CD14-positive monocyte (primary cell): ENCODE data around the gene LTBP2. TPM values are rescaled to one million over a fixed set of nuclear protein-coding genes. Genes with fewer than 3 reads are reported as not detected.
A peak's percentile ranks its signal among the peaks of the same experiment; 100 is the strongest.

ENCODE experiments used
- DNase-seq, 3 donors: peaks; one replicate each; pipeline ENCODE4 v3.0.0-alpha.2; 2011 to 2022
- H2AFZ ChIP-seq: 2 replicates; pipeline ENCODE4 v1.6.0; 2012; ENCODE audit warnings: mild to moderate bottlenecking, low read depth, low read length, inconsistent platforms; ENCODE audit not compliant: insufficient read depth, poor library complexity, severe bottlenecking
- H3K27ac ChIP-seq, 2 donors: 1 replicate in 1 of 2; 2 replicates in 1 of 2; pipeline ENCODE4 v1.5.1; 2012 to 2013; ENCODE audit warnings: low read length in 2 of 2, control low read depth in 1 of 2, inconsistent platforms in 1 of 2, low read depth in 1 of 2, mild to moderate bottlenecking in 1 of 2
- H3K27me3 ChIP-seq, 2 donors: one replicate each; pipeline versions ENCODE4 v1.6.0 to v1.6.1; 2011 to 2013; ENCODE audit warnings: low read length in 2 of 2; ENCODE audit not compliant: control insufficient read depth in 2 of 2, insufficient read depth in 2 of 2
- H3K36me3 ChIP-seq, 2 donors: replicated peaks in 1 of 2; 1 replicate in 1 of 2; 2 replicates in 1 of 2; pipeline versions ENCODE4 v1.5.1 to v1.6.1; 2012 to 2013; ENCODE audit warnings: low read length in 2 of 2, control low read depth in 1 of 2, inconsistent platforms in 1 of 2, mild to moderate bottlenecking in 1 of 2; ENCODE audit not compliant: insufficient read depth in 2 of 2, control insufficient read depth in 1 of 2
- H3K4me1 ChIP-seq, 2 donors: 1 replicate in 1 of 2; 2 replicates in 1 of 2; pipeline versions ENCODE4 v1.5.1 to v1.6.1; 2012 to 2013; ENCODE audit warnings: low read length in 2 of 2, control low read depth in 1 of 2, inconsistent platforms in 1 of 2, mild to moderate bottlenecking in 1 of 2, moderate library complexity in 1 of 2; ENCODE audit not compliant: insufficient read depth in 2 of 2, control insufficient read depth in 1 of 2
- H3K4me2 ChIP-seq: replicated peaks from 2 replicates; pipeline ENCODE3; 2012; ENCODE audit warnings: low read length, moderate library complexity, mild to moderate bottlenecking; ENCODE audit not compliant: poor library complexity, severe bottlenecking; ENCODE audit errors: extremely low read depth
- H3K4me3 ChIP-seq, 3 experiments: fragments of 200-600 bp in 1 of 3; sonication (generic) in 1 of 3; replicated peaks in 1 of 3; 1 replicate in 2 of 3; 2 replicates in 1 of 3; pipeline ENCODE4 v1.5.1; 2011 to 2013; ENCODE audit warnings: low read length in 3 of 3, mild to moderate bottlenecking in 3 of 3, control low read depth in 2 of 3, low read depth in 2 of 3, inconsistent platforms in 1 of 3, moderate library complexity in 1 of 3
- H3K79me2 ChIP-seq: 2 replicates; pipeline ENCODE4 v1.6.0; 2012; ENCODE audit warnings: mild to moderate bottlenecking, control low read depth, inconsistent platforms, low read length, moderate library complexity; ENCODE audit not compliant: insufficient read depth
- H3K9ac ChIP-seq: 2 replicates; pipeline ENCODE4 v1.6.0; 2017; ENCODE audit warnings: low read length, mild to moderate bottlenecking; ENCODE audit not compliant: insufficient read depth, poor library complexity, severe bottlenecking
- H3K9me3 ChIP-seq, 2 donors: replicated peaks in 1 of 2; 1 replicate in 1 of 2; 2 replicates in 1 of 2; pipeline versions ENCODE4 v1.5.1 to v1.6.1; 2012 to 2013; ENCODE audit warnings: low read length in 2 of 2, control low read depth in 1 of 2; ENCODE audit not compliant: control insufficient read depth in 1 of 2, insufficient read depth in 1 of 2
- H4K20me1 ChIP-seq: 2 replicates; pipeline ENCODE4 v1.6.0; 2012; ENCODE audit warnings: mild to moderate bottlenecking, low read length, control low read depth, moderate library complexity; ENCODE audit not compliant: insufficient read depth
- H3K27ac Mint-ChIP-seq, 7 donors: one replicate each; pipeline ENCODE4 v1.8.0; 2020; ENCODE audit warnings: mild to moderate bottlenecking in 7 of 7, mixed read lengths in 7 of 7, moderate library complexity in 6 of 7, inconsistent platforms in 2 of 7
- H3K27me3 Mint-ChIP-seq, 3 donors: one replicate each; pipeline ENCODE4 v1.8.0; 2021 to 2022; ENCODE audit warnings: low read depth in 3 of 3, mild to moderate bottlenecking in 3 of 3, mixed read lengths in 3 of 3, moderate library complexity in 3 of 3, inconsistent platforms in 1 of 3
- H3K36me3 Mint-ChIP-seq, 2 donors: one replicate each; pipeline ENCODE4 v1.8.0; 2020; ENCODE audit warnings: mixed read lengths in 2 of 2, inconsistent platforms in 1 of 2, mild to moderate bottlenecking in 1 of 2
- H3K4me1 Mint-ChIP-seq: one replicate; pipeline ENCODE4 v1.8.0; 2020; ENCODE audit warnings: mild to moderate bottlenecking, mixed read lengths
- H3K4me3 Mint-ChIP-seq, 2 donors: one replicate each; pipeline ENCODE4 v1.8.0; 2020; ENCODE audit warnings: mild to moderate bottlenecking in 2 of 2, mixed read lengths in 2 of 2, moderate library complexity in 1 of 2
- H3K9me3 Mint-ChIP-seq, 7 donors: one replicate each; pipeline ENCODE4 v1.8.0; 2020 to 2022; ENCODE audit warnings: mixed read lengths in 7 of 7, mild to moderate bottlenecking in 6 of 7, moderate library complexity in 6 of 7, inconsistent platforms in 2 of 7
- WGBS: methylation state at CpG from one replicate; pipeline ENCODE4 v1.1.5; 2013; ENCODE audit warnings: missing lambda C conversion rate; ENCODE audit not compliant: insufficient coverage; 5-methylcytosine and 5-hydroxymethylcytosine counted together
- intact Hi-C, 2 donors: fragments of 100-400 bp; cut with micrococcal nuclease; formaldehyde crosslinking; loops; one replicate each; pipeline versions ENCODE4 v1.15.0 to v1.15.1; 2023
- polyA plus RNA-seq, 3 donors: library from polyadenylated mRNA; depleted of rRNA in 1 of 3; unstranded in 2 of 3; stranded (reverse) in 1 of 3; fragments of 300-500 nt in 2 of 3; fragments of >200 nt in 1 of 3; fragmentation: Illumina TruSeq in 2 of 3; gene quantifications; 1 replicate in 2 of 3; 2 replicates in 1 of 3; pipeline ENCODE4 v1.2.3, GENCODE V29; 2012 to 2021
- TF ChIP-seq, protein P1 (sequence below): fragments of 200-600 bp; IDR thresholded peaks from one replicate; pipeline ENCODE4 v1.8.0; 2022; ENCODE audit warnings: antibody characterized with exemption, mild to moderate bottlenecking

Gene LTBP2
- polyA plus RNA-seq, 3 donors, result 0.04 to 0.24 (median 0.11) TPM

DNA sequence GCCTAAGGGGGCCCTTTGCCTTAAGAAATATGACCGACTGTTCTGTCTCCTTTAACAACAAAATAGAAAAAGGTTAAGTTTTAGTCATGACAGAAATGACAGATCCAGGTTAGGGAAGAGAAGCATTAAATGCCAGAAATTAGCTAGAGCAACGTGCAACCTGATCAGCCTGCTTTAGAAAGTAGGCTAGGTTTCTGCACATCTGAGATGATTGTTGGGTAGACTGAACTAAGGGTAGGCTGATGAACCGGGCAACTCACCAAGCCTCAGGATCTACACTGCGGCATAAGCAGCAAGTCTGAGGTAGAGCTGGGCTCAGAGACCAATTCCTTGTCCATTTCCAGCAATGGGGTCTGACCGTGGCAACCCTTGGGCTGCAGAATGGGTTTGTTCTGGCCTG, 148.3 kb downstream of the LTBP2 start:
- H3K36me3 Mint-ChIP-seq, result peaks cover 0 to 5% of the 10 kb centered on the region in 2 donors
- Histone ChIP-seq H3K27ac (no peak overlapping the region), H4K20me1 (peaks cover 14% of the 10 kb centered on the region), H3K4me3 (no peak overlapping the region), H3K27me3 (no peaks in the 10 kb centered on the region), H3K36me3 (no peaks in the 10 kb centered on the region), H3K9me3 (no peaks in the 10 kb centered on the region), H3K79me2 (no peaks in the 10 kb centered on the region), H3K4me2 (no peak overlapping the region), H3K4me1 (no peaks in the 10 kb centered on the region), H2AFZ (no peak overlapping the region), H3K9ac (no peak overlapping the region)
- intact Hi-C loops, result no loop called here
- no peaks in the 10 kb centered on the region for H3K9me3 Mint-ChIP-seq
- TF ChIP-seq, protein P1, sequence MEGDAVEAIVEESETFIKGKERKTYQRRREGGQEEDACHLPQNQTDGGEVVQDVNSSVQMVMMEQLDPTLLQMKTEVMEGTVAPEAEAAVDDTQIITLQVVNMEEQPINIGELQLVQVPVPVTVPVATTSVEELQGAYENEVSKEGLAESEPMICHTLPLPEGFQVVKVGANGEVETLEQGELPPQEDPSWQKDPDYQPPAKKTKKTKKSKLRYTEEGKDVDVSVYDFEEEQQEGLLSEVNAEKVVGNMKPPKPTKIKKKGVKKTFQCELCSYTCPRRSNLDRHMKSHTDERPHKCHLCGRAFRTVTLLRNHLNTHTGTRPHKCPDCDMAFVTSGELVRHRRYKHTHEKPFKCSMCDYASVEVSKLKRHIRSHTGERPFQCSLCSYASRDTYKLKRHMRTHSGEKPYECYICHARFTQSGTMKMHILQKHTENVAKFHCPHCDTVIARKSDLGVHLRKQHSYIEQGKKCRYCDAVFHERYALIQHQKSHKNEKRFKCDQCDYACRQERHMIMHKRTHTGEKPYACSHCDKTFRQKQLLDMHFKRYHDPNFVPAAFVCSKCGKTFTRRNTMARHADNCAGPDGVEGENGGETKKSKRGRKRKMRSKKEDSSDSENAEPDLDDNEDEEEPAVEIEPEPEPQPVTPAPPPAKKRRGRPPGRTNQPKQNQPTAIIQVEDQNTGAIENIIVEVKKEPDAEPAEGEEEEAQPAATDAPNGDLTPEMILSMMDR, result no peak
- H3K4me1 Mint-ChIP-seq, result peaks cover 4% of the 10 kb centered on the region
- DNase-seq, result no peak
- H3K4me3 Mint-ChIP-seq, result no peak overlapping the region
- WGBS, result 92% methylated on average over 4 of the region's 5 CpGs
- H3K27ac Mint-ChIP-seq, result no peak overlapping the region
- H3K27me3 Mint-ChIP-seq, result peaks cover 2 to 6% (median 2%) of the 10 kb centered on the region in 3 donors

DNA sequence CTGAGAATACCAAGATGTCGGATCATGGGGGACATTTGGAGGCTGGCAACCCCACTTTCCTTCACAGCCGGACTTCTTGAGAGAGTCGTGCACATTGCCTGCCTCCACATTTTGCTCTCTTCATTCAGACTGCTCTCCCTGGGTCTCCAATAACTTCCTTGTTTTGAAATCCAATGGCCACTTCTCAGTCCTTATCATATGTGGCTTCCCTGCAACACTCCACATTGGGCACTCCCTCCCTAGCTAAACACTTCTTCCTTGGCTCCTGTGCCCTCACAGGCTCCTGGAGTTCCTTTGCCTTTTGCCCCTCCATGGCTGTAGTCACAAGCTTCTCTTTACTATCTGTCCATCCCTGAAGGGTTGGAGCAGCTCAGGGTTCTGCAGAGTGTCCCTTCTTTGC, 149.0 kb downstream of the LTBP2 start:
- H3K27ac ChIP-seq, result no peak overlapping the region
- H3K79me2 ChIP-seq, result no peaks in the 10 kb centered on the region
- no peaks in the 10 kb centered on the region for H3K9me3 ChIP-seq
- WGBS, result 100% methylated on average over 3 of the region's 3 CpGs
- DNase-seq, result no peak
- Mint-ChIP-seq H3K4me3 (no peak overlapping the region), H3K27ac (peak overlapping the region in 2 of 7 donors; percentile 21 to 57), H3K4me1 (peaks cover 4% of the 10 kb centered on the region), H3K9me3 (no peaks in the 10 kb centered on the region), H3K36me3 (no peaks in the 10 kb centered on the region), H3K27me3 (peaks cover 2 to 6% (median 2%) of the 10 kb centered on the region in 3 donors)
- no peak overlapping the region for H3K9ac ChIP-seq
- peaks cover 8% of the 10 kb centered on the region for H4K20me1 ChIP-seq
- TF ChIP-seq, protein P1, result no peak
- no peak overlapping the region for H2AFZ ChIP-seq
- H3K36me3 ChIP-seq, result no peaks in the 10 kb centered on the region
- intact Hi-C loops, result no loop called here
- H3K4me2 ChIP-seq, result no peak overlapping the region
- H3K4me3 ChIP-seq, result no peak overlapping the region
- H3K27me3 ChIP-seq, result no peaks in the 10 kb centered on the region
- no peaks in the 10 kb centered on the region for H3K4me1 ChIP-seq
